Epithelial cell of esophagus (primary cell): Measurements from ENCODE around the gene OVOL3.

Experiments used
- DNase-seq: peaks from one replicate; pipeline ENCODE4 v3.0.0; 2010; ENCODE audit warnings: low read depth
- H3K4me3 ChIP-seq: 2 replicates; pipeline ENCODE4 v1.5.1; 2011; ENCODE audit warnings: mild to moderate bottlenecking, low read length, control low read depth
- TF ChIP-seq, protein P1 (sequence below): IDR thresholded peaks from 2 replicates; pipeline ENCODE4 v1.5.1; 2011; ENCODE audit warnings: low read depth, mild to moderate bottlenecking, low read length, control low read depth, inconsistent platforms; ENCODE audit not compliant: insufficient read depth; ENCODE audit errors: missing control alignments

The OVOL3 gene

DNA sequence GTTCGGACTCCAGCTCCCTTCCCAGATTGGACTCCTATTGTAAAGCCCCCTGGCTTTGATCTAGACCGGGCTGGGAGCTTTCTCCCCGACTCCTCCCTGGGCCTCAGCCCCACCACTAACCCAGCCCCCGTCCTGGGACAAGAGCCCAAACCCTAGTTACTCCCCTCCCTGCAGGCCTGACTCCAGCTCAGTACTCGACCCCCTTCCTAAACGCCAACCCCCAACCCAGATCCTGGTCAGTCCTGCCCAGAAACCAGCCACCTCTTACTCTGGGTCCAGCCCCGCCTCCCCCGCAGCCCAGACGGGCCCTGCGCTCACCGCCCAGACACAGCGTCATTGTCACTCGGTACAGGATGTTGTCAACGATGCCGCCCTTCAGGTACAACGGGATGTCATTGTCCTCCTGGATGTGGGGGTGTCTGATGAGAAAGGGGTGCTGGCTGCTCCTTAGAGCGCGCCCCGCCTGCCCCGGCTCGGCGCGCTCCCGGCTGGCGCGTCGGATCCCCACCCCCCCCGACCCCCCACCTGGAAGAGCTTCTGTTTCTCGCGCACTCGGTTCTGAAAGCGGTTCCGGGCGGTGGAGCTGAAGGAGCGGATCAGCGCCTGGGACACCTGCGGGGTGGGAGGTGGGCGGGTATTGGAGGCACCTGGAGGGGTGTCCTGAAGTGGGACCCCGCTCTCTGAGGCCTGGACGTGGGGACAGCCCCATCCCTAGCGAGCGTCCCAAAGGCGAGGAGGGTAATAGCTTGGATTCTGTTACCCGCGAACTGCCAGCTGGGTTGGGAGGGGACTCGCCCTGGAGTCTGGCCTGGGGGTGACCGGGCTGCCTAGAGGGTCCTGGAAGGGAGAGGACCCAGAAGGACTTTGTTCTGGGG, 40.4 kb downstream of the OVOL3 start:
- TF ChIP-seq, protein P1, sequence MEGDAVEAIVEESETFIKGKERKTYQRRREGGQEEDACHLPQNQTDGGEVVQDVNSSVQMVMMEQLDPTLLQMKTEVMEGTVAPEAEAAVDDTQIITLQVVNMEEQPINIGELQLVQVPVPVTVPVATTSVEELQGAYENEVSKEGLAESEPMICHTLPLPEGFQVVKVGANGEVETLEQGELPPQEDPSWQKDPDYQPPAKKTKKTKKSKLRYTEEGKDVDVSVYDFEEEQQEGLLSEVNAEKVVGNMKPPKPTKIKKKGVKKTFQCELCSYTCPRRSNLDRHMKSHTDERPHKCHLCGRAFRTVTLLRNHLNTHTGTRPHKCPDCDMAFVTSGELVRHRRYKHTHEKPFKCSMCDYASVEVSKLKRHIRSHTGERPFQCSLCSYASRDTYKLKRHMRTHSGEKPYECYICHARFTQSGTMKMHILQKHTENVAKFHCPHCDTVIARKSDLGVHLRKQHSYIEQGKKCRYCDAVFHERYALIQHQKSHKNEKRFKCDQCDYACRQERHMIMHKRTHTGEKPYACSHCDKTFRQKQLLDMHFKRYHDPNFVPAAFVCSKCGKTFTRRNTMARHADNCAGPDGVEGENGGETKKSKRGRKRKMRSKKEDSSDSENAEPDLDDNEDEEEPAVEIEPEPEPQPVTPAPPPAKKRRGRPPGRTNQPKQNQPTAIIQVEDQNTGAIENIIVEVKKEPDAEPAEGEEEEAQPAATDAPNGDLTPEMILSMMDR = no peak
- no peak overlapping the region for H3K4me3 ChIP-seq

DNA sequence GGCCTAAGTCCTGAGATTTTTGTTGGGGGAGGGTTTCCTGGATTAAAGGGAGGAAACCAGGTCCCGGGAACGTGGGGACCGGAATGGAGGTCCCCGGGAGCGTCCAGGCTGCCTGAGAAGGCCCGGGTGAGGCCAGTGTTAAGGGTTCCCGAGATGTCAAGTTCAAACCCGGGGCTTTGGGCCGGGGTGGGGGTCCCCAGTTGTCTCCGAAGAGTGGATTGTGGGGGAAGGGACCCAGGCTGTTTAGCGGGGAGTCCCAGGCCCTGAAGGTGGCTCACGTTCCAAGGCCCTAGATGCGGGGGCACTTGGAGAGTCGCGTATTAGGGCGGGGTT, 41.0 kb downstream of the OVOL3 start:
- no peak overlapping the region for H3K4me3 ChIP-seq
- TF ChIP-seq, protein P1 = no peak
- no peak for DNase-seq

More for the DNA sequence above, 40.4 kb downstream of the OVOL3 start:
- DNase-seq = no peak

DNA sequence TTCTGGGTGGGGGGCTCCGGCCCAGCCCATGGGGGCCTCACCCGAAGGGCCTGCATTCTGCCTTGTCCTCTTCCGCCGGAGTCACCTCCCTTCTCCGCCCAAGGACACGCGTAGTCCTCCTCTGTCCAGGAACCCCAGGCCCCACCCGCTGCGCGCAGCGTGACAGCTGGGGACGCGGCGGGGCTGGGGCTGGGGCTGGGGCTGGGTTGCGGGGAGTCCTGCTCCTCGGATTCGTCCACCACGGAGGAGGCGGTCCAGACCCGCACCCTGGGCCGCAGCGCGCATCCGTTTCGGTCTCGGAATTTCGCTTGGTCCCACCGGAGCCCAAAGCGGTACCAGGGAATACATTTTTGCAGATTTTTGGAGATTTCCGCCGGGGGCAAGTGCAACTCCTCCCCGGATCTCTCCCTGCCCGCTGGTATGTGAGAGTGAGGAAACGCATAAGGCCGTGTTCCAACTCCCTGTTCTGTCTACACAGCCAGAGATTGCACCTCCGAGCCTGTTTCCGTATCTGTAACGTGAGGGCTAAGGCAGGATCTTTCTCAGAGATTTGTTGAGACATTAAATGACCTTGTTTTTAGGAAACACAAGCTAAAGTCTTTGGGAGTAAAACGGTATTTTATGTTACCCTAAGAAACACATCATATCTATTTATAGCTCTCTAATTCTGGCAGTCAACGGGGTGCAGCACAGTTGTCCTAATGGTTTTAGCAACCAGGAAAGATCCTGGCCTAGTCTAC, 41.6 kb downstream of the OVOL3 start, which contains the start of gene COX7A1:
Gene COX7A1, minus strand, starts transcription at position 96 of the 740 bp plus-strand sequence. Its CDS starts 40 bp downstream, at position 56.
- TF ChIP-seq, protein P1 = no peak
- H3K4me3 ChIP-seq = no peak within 1 kb of the TSS
- DNase-seq = no peak

DNA sequence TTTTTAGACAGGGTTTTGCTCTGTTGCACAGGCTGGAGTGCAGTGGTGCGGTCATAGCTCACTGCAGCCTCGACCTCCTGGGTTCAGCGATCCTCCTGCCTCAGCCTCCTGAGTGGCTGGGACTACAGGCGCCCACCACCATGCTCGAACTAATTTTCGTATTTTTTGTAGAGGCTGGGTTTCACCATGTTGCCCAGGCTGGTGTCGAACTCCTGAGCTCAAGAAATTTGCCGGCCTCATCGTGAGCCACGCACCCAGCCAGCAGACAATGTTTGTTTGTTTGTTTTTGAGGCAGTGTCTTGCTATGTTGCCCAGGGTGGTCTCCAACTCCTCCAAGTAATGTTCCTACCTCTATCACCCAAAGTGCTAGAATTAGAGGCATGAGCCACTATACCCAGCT, 42.2 kb downstream of the OVOL3 start:
- TF ChIP-seq, protein P1 = no peak
- DNase-seq = no peak
- no peak overlapping the region for H3K4me3 ChIP-seq

DNA sequence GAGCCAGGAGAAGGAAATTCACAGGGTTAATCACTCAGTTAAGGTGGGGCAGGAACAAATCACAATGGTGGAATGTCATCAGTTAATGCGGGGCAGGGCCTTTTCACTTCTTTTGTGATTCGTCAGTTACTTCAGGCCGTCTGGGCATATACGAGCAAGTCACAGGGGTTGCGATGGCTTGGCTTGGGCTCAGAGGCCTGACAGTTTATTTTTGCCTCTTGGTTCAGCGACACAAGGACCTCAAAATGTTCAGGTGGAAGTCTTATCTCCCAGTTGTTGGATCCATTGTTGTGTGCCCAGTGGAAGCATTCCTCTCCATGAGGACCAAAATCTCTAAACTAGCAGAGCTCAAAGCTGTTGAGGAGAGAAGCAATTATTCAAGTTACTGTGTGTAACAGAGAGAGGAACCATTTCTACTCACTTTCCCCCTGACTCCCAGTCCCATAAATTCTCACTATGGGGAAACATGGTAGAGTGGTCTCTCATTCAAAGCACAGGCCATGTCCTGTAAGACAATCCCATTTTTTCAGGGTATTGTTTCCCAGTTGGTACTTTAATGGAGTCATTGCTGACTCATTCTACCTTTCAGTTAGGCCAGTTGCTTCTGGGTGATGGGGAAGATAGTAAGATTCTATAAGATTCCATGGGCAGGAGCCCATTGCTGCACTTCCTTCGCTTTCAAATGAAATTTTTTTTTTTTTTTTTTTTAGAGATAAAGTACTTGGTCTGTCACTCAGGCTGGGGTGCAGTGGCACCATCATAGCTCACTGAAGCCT, 50.1 kb downstream of the OVOL3 start:
- H3K4me3 ChIP-seq = no peak overlapping the region
- peak; percentile 32 for DNase-seq
- TF ChIP-seq, protein P1 = no peak
